Sigmoid colon (tissue), 4 donors: ENCODE results near the gene CLTB.

ENCODE experiments used
- CTCF ChIP-seq, 4 experiments: fragments of 450-650 bp in 3 of 4; fragments of 200-600 bp in 1 of 4; IDR thresholded peaks; one replicate each; pipeline ENCODE4 v1.5.1; 2016 to 2019; ENCODE audit warnings: antibody characterized with exemption in 4 of 4, mild to moderate bottlenecking in 3 of 4, moderate library complexity in 2 of 4
- POLR2AphosphoS5 ChIP-seq, 4 donors: sonication (generic); formaldehyde crosslinking; IDR thresholded peaks; one replicate each; pipeline ENCODE4 v1.6.1; 2017; ENCODE audit warnings: antibody characterized with exemption in 4 of 4

DNA sequence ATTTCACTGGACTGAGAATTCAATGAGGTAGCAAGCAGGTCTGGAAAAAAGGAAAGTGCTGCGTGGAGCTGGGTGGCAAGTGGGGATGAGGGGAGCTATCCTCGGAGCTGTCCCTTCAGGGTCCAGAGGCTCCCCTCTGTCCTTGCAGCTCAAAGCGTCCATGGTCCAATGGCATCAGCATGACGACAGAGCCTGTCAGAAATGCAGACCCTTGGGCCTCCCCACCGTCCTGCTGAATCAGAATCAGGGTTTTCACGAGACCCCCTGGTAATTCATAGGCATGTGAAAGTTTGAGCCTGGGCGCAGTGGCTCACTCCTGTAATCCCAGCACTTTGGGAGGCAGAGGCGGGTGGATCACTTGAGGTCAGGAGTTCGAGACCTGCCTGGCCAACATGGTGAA lies 22.2 kb downstream of the CLTB start:
- no peak for TF ChIP-seq CTCF (IDR thresholded peaks at IDR 0.05)
- TF ChIP-seq POLR2AphosphoS5 (IDR thresholded peaks at IDR 0.05): no peak
